Endothelial cell of umbilical vein (primary cell): ENCODE results near the gene TAB3. TPM values are rescaled to one million over a fixed set of nuclear protein-coding genes. Genes with fewer than 3 reads are reported as not detected.

Experiments
- BruUV-seq: library from RNA; stranded (reverse); fragments of 400-500 nt; replicated peaks from 2 replicates; lab custom pipeline; 2021; lab: Mats Ljungman, UMichigan
- CTCF ChIA-PET: fragments of 300-600, 350-600 bp; sonication (Branson Sonifier 250); formaldehyde crosslinking; loops from one replicate; lab custom pipeline; 2021; ENCODE audit warnings: antibody characterized with exemption, inconsistent platforms; lab: Charles Lee
- POLR2A ChIA-PET: fragments of 300-600, 350-600 bp; sonication (Branson Sonifier 250); formaldehyde crosslinking; loops from one replicate; lab custom pipeline; 2021; ENCODE audit warnings: antibody characterized with exemption, inconsistent platforms; lab: Charles Lee
- DNase-seq: peaks from one replicate; pipeline ENCODE4 v3.0.0-alpha.2; 2011; ENCODE audit warnings: low read depth, low spot score
- FAIRE-seq: peaks from 2 replicates; lab custom pipeline; 2011; peaks lifted over from hg19 to GRCh38; lab: Jason Lieb, UNC
- H2AFZ ChIP-seq: 2 replicates; pipeline ENCODE4 v1.6.0; 2012; ENCODE audit warnings: low read depth, low read length, control low read depth, inconsistent platforms
- H3K27ac ChIP-seq: 2 replicates; pipeline ENCODE4 v1.5.1; 2011; ENCODE audit warnings: low read depth, mild to moderate bottlenecking, control low read depth, low read length, moderate library complexity; ENCODE audit not compliant: insufficient read depth
- H3K27me3 ChIP-seq, 2 experiments: 2 replicates each; pipeline versions ENCODE4 v1.6.0 to v1.6.1; 2011; ENCODE audit warnings: low read length in 2 of 2, mixed read lengths in 1 of 2; ENCODE audit not compliant: control insufficient read depth in 2 of 2, insufficient read depth in 2 of 2
- H3K36me3 ChIP-seq, 2 experiments: 2 replicates in 1 of 2; 3 replicates in 1 of 2; pipeline ENCODE4 v1.5.1; 2011; ENCODE audit warnings: low read length in 2 of 2, mild to moderate bottlenecking in 1 of 2, moderate library complexity in 1 of 2; ENCODE audit not compliant: control insufficient read depth in 2 of 2, insufficient read depth in 2 of 2; ENCODE audit errors: extremely low read depth in 1 of 2
- H3K4me1 ChIP-seq: 3 replicates; pipeline ENCODE4 v1.5.1; 2011; ENCODE audit warnings: mild to moderate bottlenecking, low read length; ENCODE audit not compliant: control insufficient read depth, insufficient read depth; ENCODE audit errors: extremely low read depth
- H3K4me2 ChIP-seq: 2 replicates; pipeline ENCODE4 v1.6.1; 2011; ENCODE audit warnings: low read length, control low read depth, mixed read lengths; ENCODE audit not compliant: insufficient read depth
- H3K4me3 ChIP-seq, 3 experiments: fragments of 200-600 bp in 1 of 3; sonication (generic), shearing (Covaris generic) in 1 of 3; replicated peaks in 1 of 3; 2 replicates each; pipeline ENCODE4 v1.5.1; 2011 to 2016; ENCODE audit warnings: control low read depth in 3 of 3, low read length in 3 of 3, mild to moderate bottlenecking in 2 of 3, inconsistent platforms in 1 of 3, low read depth in 1 of 3, moderate library complexity in 1 of 3; ENCODE audit not compliant: insufficient read depth in 1 of 3
- H3K79me2 ChIP-seq: 2 replicates; pipeline ENCODE4 v1.6.0; 2012; ENCODE audit warnings: low read length, inconsistent platforms; ENCODE audit not compliant: control insufficient read depth, insufficient read depth
- H3K9ac ChIP-seq: replicated peaks from 2 replicates; pipeline ENCODE3; 2011; ENCODE audit warnings: low read length, control low read depth; ENCODE audit not compliant: insufficient read depth; ENCODE audit errors: extremely low read depth
- H3K9me1 ChIP-seq: replicated peaks from 3 replicates; pipeline ENCODE4 v1.6.0; 2011; ENCODE audit warnings: mild to moderate bottlenecking, low read length; ENCODE audit not compliant: control insufficient read depth, insufficient read depth; ENCODE audit errors: extremely low read depth
- H3K9me3 ChIP-seq: replicated peaks from 2 replicates; pipeline ENCODE4 v1.5.1; 2012; ENCODE audit warnings: low read length, inconsistent platforms; ENCODE audit not compliant: control insufficient read depth, insufficient read depth
- H4K20me1 ChIP-seq: replicated peaks from 2 replicates; pipeline ENCODE3; 2011; ENCODE audit warnings: mild to moderate bottlenecking, low read length; ENCODE audit not compliant: control insufficient read depth, insufficient read depth; ENCODE audit errors: extremely low read depth
- CTCF ChIP-seq, 2 donors: IDR thresholded peaks; 1 replicate in 1 of 2; 2 replicates in 1 of 2; pipeline ENCODE4 v1.5.1; 2011; ENCODE audit warnings: low read length in 2 of 2, mild to moderate bottlenecking in 2 of 2, moderate library complexity in 2 of 2, control low read depth in 1 of 2, inconsistent platforms in 1 of 2, low read depth in 1 of 2; ENCODE audit not compliant: insufficient read depth in 1 of 2; ENCODE audit errors: extremely low read depth in 1 of 2
- EZH2 ChIP-seq: IDR thresholded peaks from 2 replicates; pipeline ENCODE4 v1.6.1; 2012; ENCODE audit warnings: borderline replicate concordance, low read depth, mild to moderate bottlenecking, moderate library complexity, low read length, inconsistent platforms; ENCODE audit not compliant: severe bottlenecking
- FOS ChIP-seq: IDR thresholded peaks from 2 replicates; pipeline ENCODE4 v1.6.1; 2011; ENCODE audit warnings: mild to moderate bottlenecking, low read length, moderate library complexity, borderline replicate concordance; ENCODE audit not compliant: insufficient read depth
- GATA2 ChIP-seq: IDR thresholded peaks from 2 replicates; pipeline ENCODE4 v1.7.0; 2011; ENCODE audit warnings: low read depth, mild to moderate bottlenecking, moderate library complexity, mixed read lengths, low read length; ENCODE audit not compliant: insufficient read length, insufficient read depth
- JUN ChIP-seq: IDR thresholded peaks from 2 replicates; pipeline ENCODE4 v1.6.1; 2011; ENCODE audit warnings: borderline replicate concordance, low read depth; ENCODE audit not compliant: insufficient read length, insufficient read depth
- MAX ChIP-seq: IDR thresholded peaks from 2 replicates; pipeline ENCODE4 v1.6.1; 2011; ENCODE audit not compliant: insufficient read depth, insufficient read length
- MYC ChIP-seq: IDR thresholded peaks from one replicate; pipeline ENCODE4 v1.6.1; 2011; ENCODE audit warnings: mild to moderate bottlenecking, low read depth, low read length
- POLR2A ChIP-seq: IDR thresholded peaks from 2 replicates; pipeline ENCODE4 v1.6.1; 2012; ENCODE audit warnings: low read depth, mild to moderate bottlenecking, control low read depth, low read length
- POLR2AphosphoS5 ChIP-seq: IDR thresholded peaks from 2 replicates; pipeline ENCODE4 v1.6.1; 2012; ENCODE audit warnings: low read depth, mild to moderate bottlenecking, control low read depth, low read length, moderate library complexity; ENCODE audit not compliant: insufficient read depth
- dilution Hi-C: fragments of 300-500 bp; cut with MboI; formaldehyde crosslinking; loops from one replicate; pipeline ENCODE4 v1.15.0; 2019; ENCODE audit warnings: low sequenced_read_pairs; ENCODE audit not compliant: extremely low pct_ligation_motif_present
- intact Hi-C: fragments of 100-400 bp; cut with micrococcal nuclease; formaldehyde crosslinking; loops from one replicate; pipeline ENCODE4 v1.10.0; 2022
- polyA plus RNA-seq, 4 experiments: library from polyadenylated mRNA; depleted of rRNA in 3 of 4; stranded (reverse) in 3 of 4; unstranded in 1 of 4; fragments of >200 nt; gene quantifications; 2 replicates each; pipeline versions ENCODE4 v1.2.1 to v1.2.3, GENCODE V29; 2011 to 2012; ENCODE audit warnings: missing spikeins in 1 of 4
- total RNA-seq: library from RNA; stranded (reverse); gene quantifications from 2 replicates; pipeline ENCODE4 v1.2.3, GENCODE V29; 2021

Gene TAB3
- total and polyA plus RNA-seq, 2 donors (not counting 3 experiments of a cell fraction or from before 2014, with no cell fraction given), result 11.5 to 11.7 TPM

- intact Hi-C loops, result no loop called here
- dilution Hi-C loops, result no loop called here
- H2AFZ ChIP-seq, result no peak overlapping the region
- DNase-seq (no peak), FAIRE-seq (no peak)
- no peak overlapping the region for H3K4me3 ChIP-seq
- no TSS peak for BruUV-seq
- no peak overlapping the region for H3K4me2 ChIP-seq
- no peaks in the 10 kb centered on the region for H3K79me2 ChIP-seq
- no peaks in the 10 kb centered on the region for H3K36me3 ChIP-seq
- POLR2A ChIA-PET, result no interaction called here
- no peaks in the 10 kb centered on the region for H3K9me1 ChIP-seq
- TF ChIP-seq MYC, result no peak
- no peak for TF ChIP-seq GATA2
- TF ChIP-seq POLR2A, result no peak
- TF ChIP-seq FOS, result no peak
- no peak for TF ChIP-seq JUN
- TF ChIP-seq EZH2, result no peak
- TF ChIP-seq MAX, result no peak
- no peak for TF ChIP-seq POLR2AphosphoS5
- TF ChIP-seq CTCF (IDR thresholded peaks at IDR 0.05; ENCODE audit: extremely low read depth in 1 of 2, insufficient read depth in 1 of 2, low read depth in 1 of 2, low read length in 2 of 2), result no peak
- H3K9me3 ChIP-seq, result no peaks in the 10 kb centered on the region
- H3K9ac ChIP-seq, result no peak overlapping the region
- H3K4me1 ChIP-seq, result no peaks in the 10 kb centered on the region
- no peaks in the 10 kb centered on the region for H3K27me3 ChIP-seq
- H3K27ac ChIP-seq, result no peak overlapping the region
- H4K20me1 ChIP-seq, result no peaks in the 10 kb centered on the region
- CTCF ChIA-PET, result no interaction called here
Measured at GRCh38 chrX:30781711-30782444, 107.2 kb downstream of the TAB3 start.
